LNCaP clone FGC (cell line): ENCODE data around the gene GHRHR.

Experiments used
- DNase-seq: peaks from one replicate; pipeline ENCODE4 v3.0.0-alpha.2; 2011; ENCODE audit warnings: low read depth
- H3K4me3 ChIP-seq: 2 replicates; pipeline ENCODE4 v1.5.1; 2011; ENCODE audit warnings: mild to moderate bottlenecking, low read depth, low read length, control low read depth
- TF ChIP-seq, protein P1 (sequence below): IDR thresholded peaks from 2 replicates; pipeline ENCODE4 v1.5.1; 2012; ENCODE audit warnings: mild to moderate bottlenecking; ENCODE audit not compliant: control insufficient read depth, insufficient read depth; ENCODE audit errors: extremely low read depth

The GHRHR gene

DNA sequence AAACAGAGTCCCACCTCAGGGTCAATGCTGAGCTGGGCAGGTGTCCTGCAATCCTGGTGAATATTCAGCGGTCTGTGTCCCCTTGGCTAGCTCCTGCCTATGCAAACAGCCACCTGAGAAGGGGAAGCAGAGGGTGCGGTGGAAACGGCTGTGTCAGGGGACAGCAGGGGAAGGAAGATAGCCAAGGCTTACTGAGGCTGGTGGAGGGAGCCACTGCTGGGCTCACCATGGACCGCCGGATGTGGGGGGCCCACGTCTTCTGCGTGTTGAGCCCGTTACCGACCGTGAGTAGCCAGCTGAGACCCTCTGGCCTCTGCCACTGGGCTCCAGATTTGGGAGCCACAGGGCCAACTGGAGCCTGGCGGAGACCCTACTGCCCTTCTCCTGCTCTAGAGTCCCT is at the start of gene GHRHR:
GHRHR (plus strand) TSS at position 112 of the 400 bp plus-strand sequence; CDS start at position 228, 116 bp downstream.
- no peak for DNase-seq
- H3K4me3 ChIP-seq = no peak within 1 kb of the TSS
- TF ChIP-seq, protein P1, sequence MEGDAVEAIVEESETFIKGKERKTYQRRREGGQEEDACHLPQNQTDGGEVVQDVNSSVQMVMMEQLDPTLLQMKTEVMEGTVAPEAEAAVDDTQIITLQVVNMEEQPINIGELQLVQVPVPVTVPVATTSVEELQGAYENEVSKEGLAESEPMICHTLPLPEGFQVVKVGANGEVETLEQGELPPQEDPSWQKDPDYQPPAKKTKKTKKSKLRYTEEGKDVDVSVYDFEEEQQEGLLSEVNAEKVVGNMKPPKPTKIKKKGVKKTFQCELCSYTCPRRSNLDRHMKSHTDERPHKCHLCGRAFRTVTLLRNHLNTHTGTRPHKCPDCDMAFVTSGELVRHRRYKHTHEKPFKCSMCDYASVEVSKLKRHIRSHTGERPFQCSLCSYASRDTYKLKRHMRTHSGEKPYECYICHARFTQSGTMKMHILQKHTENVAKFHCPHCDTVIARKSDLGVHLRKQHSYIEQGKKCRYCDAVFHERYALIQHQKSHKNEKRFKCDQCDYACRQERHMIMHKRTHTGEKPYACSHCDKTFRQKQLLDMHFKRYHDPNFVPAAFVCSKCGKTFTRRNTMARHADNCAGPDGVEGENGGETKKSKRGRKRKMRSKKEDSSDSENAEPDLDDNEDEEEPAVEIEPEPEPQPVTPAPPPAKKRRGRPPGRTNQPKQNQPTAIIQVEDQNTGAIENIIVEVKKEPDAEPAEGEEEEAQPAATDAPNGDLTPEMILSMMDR = no peak

DNA sequence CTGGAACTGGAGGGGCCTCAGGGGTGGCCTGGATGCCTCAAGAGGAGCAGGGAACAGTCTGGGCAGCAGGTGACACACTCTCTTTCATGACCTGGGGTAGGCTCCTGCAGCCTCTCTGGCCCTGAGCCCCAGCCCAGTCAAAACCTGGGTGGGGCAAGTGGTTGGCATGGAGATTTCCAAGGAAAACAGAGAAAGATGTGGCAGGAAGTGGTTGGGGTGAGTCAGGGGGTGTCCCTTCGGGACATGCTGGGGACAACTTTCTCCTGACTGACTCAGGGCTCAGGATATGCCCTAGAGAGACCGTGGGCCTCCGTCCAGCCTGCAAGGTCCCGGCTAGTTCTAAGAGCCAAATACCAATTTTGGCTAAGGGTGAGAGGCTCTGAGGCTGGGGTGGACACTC is 49.2 kb upstream of the GHRHR start:
- TF ChIP-seq, protein P1 = no peak
- no peak for DNase-seq
- H3K4me3 ChIP-seq = no peak overlapping the region

DNA sequence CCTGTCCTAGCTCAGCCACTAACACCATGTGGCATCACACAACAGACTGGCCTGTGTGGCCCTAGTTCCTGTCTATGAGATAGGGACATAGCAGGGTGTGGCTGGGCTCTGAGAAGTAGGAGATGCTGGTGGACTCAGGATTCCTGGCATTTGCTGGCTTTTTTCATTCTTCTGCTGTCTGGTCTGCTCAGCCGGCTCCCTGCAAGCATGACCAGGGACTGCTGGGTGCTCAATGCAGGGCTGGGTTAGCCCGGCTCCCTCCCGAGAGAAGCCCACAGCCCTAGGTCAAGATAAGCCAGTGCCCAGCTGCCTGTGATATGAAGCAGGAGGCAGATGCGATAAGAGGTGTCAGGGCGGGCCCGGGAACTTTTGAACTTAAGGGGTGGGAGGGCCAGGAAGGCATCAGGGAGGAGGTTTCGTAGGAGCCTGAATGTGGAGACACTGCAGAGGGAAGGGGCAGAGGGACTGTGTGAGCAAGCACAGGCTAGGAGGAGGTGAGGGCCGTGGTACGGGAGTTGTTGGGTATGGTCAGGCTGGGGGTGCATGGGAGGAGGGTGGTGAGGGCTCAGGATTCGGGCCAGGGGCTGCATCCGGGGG is 48.6 kb upstream of the GHRHR start:
- TF ChIP-seq, protein P1 = no peak
- H3K4me3 ChIP-seq = no peak overlapping the region
- DNase-seq = no peak

DNA sequence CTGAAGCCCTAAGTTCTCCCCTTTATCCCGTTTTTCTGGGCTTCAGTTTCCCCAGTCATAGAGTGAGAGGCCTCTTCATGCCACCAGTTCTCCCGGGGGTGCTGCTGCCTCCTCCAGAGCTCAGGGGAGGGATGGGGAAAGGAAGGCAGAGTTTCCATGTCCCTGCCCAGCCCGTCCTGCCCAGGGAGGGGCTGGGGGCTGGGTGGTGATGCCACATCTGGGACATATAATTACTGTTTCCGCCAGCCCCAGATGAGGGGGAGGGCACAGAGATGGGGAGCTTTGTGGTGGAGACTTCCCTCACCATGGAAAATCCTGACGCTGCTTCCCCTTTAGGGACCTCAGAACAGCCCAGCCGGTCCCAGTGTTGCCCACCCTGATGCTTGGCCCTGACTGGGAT is 48.0 kb upstream of the GHRHR start:
- TF ChIP-seq, protein P1 = no peak

DNA sequence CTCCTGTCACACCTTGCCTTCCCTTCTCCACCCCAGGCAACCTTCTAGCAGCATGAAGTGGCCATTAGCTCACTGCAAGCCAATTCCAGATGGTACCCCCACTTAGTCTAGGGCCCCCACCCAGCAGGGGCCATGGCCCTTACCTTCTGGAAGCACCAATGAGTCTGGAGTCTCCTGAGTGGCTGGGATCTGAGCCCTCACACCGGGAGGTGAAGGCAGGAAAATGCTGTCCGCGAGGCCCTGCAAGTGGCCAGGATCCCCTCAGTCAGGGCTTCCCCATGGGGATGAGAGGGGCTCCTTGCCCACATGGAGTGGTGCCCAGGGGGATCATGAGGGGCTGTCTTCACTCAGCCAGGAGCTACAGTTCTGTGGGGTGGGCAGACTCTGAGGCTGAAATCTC is 47.5 kb upstream of the GHRHR start:
- TF ChIP-seq, protein P1 = no peak
- no peak overlapping the region for H3K4me3 ChIP-seq
- DNase-seq = no peak

More for the DNA sequence above, 48.0 kb upstream of the GHRHR start:
- no peak overlapping the region for H3K4me3 ChIP-seq
- DNase-seq = no peak

DNA sequence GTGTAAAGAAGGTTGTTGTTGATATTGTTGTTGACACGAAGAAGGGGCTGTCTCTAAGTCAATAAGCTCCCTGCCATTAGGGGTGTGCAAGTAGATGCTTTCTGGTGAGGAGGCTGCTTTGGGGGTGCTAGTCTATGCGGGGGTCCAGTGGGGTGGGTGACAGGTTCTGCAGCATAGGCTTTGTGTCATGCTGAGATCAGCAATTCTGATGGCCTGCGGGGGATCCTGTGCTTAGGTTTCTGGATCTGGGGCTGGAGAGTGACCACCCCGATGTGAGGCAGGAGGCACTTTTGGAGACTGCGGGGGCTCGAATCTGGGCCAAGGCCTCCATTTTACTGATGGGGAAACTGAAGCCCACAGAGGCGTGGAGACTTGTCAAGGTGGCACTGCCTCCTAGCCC is 47.0 kb upstream of the GHRHR start:
- TF ChIP-seq, protein P1 = no peak
- DNase-seq = no peak
- H3K4me3 ChIP-seq = no peak overlapping the region
